GM21723 (cell line): ENCODE data around the gene PCDH12.

ENCODE experiments used
- ATAC-seq: cut with Tn5 transposase; IDR thresholded peaks from one replicate; pipeline ENCODE4 v1.9.1; 2021; ENCODE audit warnings: mild to moderate bottlenecking, moderate library complexity; ENCODE audit not compliant: unreplicated experiment

The PCDH12 gene

DNA sequence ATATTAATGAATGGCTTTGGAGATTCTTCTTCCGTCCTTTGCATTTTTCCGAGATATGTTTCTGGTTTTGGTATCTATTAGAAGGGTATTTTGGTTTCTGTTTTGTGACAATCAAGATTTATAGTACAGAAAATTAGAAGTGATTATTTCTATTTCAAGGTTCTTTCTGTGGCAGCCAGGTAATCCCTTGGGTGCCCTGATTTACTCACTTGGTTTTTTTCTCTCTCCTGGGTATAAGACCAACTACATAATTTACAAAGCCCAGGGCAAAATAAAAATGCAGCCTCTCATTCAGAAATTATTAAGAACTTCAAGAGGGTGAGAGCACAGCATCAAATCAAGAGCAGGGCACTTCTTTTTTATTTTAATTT, 8.9 kb upstream of the PCDH12 start:
- no peak for ATAC-seq

- no peak for ATAC-seq
Measured at GRCh38 chr5:141966275-141966962, 8.4 kb upstream of the PCDH12 start.

GRCh38 chr5:141965071-141965470, 7.1 kb upstream of the PCDH12 start:
- no peak for ATAC-seq

DNA sequence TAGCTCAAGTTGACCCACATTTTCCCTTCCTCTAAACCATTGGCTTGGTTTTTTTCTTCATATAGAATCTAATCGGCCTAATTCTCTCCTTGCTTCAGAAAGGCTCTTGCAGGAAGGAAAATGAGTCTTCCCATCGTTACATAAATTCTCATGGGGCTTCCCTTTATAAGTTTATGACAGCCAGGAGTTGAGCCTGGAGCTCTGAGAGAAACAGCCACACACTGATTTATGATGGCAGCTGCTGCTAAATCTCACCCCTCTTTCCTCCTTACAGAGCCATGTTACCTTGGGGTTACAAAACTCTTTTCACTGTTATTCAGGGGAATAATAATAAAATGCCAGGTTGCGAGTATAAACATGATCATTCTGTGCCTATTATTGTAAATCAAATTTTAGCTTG, 5.7 kb upstream of the PCDH12 start:
- no peak for ATAC-seq

GRCh38 chr5:141961466-141961865, 3.5 kb upstream of the PCDH12 start:
- no peak for ATAC-seq

DNA sequence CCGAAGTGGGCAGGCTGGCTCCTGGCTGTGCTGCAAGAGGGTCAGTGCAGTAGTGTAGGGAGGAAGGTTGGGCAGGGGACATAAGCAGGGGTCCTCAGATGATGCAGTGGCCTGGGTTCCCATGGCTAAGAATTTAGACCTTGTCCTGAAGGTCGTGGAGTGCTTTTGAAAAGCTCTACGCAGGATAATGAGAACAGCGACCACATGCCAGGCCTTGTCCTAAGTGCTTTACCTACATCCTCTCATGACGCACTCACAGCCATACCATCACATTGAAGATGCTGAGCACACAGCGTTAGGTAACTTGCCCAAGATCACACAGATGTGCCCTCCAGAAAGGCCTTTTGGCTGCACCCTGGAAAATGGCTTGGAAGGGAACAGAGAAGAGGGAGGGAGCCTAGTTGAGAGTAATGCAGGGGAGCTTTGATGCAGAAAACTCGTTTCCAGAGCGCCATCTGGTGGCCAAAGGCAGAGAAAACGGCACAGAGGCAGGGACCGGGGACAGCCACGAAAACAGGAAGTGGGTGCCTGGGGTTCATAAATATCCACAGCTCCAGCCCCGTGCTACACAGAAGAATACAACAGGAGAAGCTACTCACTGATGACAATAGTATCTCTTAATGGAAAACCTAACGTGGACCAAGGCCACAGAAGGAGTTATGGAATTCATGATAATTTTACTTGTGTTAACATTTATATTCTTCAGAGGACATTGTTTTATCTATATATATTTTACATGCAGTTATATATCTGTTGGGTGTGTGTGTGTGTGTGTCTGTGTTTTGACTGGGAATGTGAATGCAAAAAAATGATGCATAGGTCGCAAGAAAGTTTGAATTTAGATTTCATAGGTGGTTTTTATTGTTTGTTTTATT, 2.7 kb upstream of the PCDH12 start:
- ATAC-seq = peak; percentile 95

DNA sequence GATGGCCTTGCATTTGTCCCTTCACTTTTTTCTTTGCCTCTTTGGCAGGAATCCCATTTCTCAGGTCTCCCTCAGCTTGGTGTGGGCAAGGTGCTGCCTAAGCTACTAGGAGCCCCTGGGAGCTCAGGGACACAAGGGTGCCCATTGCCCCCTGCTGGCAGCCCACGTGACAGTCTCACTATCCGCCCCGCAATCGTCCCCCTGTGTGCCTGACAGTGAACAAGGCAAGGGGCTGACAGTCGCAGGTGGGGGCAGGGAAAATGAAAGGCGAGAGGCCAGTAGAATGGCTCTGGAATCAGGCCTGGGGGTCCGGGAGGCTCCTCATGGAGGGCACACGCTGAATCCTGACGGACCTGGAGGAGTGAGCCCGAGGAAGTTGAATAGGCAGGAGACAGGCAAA, 2.0 kb upstream of the PCDH12 start:
- ATAC-seq = no peak

DNA sequence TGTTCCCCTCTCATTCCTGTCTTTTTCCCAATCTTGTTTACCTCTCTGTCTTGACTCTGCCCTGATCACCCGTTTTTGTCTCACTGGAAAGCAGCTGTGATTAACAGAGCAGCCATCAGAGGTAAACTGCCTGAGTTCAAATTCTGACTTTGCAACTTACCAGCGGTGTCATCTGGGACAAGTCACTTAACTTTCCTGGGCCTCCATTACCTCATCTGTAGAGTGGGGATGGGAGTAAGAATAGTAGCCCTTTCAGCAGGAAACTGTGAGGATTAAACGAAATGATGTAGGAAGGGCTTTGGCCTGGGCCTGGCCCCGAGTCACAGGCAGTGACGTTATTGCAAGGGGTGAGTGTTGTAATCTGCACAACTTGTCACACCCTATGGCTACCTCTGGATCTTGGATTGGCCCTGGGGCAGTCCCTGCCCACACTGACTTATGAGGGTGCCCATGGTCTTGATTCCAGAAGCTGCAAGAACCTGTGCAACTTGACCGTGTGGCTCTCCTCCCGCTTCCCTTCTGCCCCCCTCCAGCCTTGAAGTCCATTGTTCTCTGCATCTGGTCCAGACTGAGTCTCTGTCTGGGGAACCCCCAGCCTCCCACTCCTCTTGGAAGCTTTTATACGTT, 657 bp upstream of the PCDH12 start:
- no peak for ATAC-seq

GRCh38 chr5:141957367-141957996, 520 bp downstream of the PCDH12 start:
- no peak for ATAC-seq

GRCh38 chr5:141954194-141954593, 3.8 kb downstream of the PCDH12 start:
- no peak for ATAC-seq

- no peak for ATAC-seq
Measured at GRCh38 chr5:141952020-141952419, 6.0 kb downstream of the PCDH12 start.

DNA sequence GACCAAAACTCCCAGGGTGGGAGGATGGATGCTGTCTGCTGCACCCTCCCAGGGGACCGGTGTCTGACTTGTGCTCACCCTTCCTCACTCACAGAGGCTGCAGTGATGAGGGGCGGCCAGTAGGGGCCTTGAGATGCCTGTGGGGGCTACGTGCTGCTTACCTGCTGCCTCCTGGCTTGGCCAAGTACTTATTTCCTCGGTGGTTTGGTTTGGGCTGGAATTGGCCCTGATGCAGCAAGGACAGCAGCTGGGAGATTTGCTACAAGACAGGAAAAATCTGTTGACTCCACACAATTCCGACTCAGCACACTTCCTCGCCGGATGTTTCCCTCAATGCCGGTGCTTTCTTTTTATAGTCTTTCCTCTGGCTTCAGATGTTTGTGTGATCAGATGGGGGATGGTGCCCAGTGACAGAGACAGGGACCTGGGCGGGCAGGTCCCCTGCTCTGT, 6.6 kb downstream of the PCDH12 start:
- peak; percentile 77 for ATAC-seq

DNA sequence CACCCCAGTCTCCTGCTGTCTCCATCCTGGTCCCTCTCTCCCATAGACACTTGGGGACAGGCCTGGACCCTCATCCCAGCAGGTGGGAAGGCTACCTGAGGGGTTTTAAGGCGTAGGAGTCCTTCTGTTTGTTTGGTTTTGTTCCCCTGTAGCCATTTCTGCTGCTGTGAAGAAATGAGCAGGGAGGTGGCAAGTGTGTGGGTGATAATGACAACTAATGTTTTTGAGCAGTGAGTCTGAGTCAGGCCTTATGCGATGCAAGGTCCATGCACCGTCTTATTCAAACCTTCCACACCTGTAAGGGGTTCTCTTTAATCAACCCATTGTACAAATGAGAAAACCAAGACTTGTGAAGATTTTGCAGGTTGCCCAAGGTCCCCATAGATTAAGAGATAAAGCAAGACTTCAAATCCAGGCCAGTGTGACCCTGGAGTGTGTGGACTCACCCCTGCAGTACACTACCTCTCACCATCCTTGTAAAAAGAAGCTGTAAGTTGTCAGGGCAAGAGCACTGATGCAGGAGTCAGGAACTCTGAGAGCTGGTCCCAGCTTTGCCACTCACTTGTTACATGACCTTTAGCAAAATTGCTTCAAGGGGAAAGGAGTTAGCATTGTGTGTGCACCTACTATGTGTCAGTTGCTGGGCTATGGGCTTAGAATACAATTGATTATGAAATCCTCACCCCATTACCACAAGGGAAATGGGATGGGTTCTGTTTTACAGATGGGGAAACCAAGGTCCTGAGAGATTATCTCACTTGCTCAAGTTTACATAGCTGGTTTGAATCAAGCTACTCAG, 7.6 kb downstream of the PCDH12 start:
- ATAC-seq = no peak

GRCh38 chr5:141949511-141949910, 8.5 kb downstream of the PCDH12 start:
- ATAC-seq = no peak

- ATAC-seq = no peak
Measured at GRCh38 chr5:141948812-141949211, 9.2 kb downstream of the PCDH12 start.

DNA sequence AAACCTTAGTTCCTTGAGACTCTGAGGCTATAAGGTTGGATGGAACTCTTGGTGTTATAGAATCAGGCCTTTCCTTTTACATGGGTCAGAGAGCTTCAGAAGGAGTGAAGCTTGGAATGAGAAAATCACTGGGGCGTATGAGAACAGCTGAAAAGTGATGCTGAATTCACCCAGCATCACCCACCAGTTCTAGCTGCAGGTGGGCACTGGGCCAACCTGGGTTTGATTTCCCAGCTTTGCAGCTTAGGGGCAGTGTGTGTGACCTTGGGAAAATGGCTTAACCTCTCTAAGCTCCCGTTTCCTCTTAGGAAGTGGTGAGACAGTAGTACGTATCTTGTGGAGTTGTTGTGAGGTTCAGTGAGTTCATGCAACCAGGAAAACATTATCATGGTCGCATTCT, 10.7 kb downstream of the PCDH12 start:
- no peak for ATAC-seq

DNA sequence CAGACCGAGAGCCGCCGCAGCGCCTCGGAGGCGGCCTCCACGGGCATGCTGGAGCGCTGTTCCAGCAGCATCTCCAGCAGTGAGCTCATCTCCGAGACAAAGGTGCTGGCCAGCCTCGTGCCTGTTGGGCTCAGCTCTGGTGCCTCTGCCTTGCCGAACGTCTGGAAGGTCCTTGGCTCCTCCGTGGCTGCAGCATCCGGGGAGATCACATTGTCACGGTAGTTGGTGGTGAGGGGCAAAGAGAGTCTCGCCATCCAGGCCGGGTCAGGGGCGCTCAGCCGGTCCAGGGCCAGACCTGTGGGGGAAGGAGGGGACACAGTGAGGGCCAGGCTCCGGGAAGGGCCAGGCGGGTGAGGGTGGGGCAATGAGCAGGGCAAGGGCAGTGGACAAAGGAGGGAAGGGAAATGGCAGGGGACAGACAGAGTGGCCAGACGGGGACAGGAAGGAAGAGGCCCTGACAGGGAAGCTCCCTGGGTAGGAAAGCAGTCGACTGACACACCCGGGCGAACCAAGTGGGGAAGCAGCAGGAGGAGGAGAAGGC, 12.4 kb downstream of the PCDH12 start:
- ATAC-seq = no peak

DNA sequence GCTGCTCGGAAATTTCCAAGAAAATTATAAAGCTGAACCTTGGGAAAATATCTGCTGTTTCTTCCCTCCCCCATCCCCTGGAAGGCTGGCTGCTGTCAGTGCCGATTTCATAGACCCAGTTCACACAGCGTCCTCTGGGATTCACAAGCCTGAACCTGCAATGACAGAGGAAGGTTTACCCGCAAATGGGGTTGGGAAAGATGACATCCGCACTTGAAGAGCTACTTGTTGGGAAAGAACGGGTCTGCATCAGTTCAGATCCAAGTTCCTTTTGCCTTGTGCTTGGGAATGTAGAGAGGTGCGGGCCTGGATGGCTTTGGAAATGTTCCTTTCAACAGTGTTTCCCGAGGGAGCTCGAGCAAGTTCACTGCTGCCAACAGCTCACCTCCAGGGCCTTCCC, 13.9 kb downstream of the PCDH12 start:
- no peak for ATAC-seq

GRCh38 chr5:141942185-141942857, 15.7 kb downstream of the PCDH12 start:
- ATAC-seq = no peak

- no peak for ATAC-seq
Measured at GRCh38 chr5:141941779-141942178, 16.2 kb downstream of the PCDH12 start.
